Fibroblast of skin of abdomen (primary cell): Measurements from ENCODE around the gene NUDT12. TPM values are rescaled to one million over a fixed set of nuclear protein-coding genes. Genes with fewer than 3 reads are reported as not detected.

Experiments
- DNase-seq: peaks from one replicate; pipeline ENCODE4 v3.0.0-alpha.2; 2013
- polyA plus RNA-seq, 2 experiments: library from polyadenylated mRNA; unstranded; fragments of 120-200 nt; gene quantifications; one replicate each; pipeline ENCODE4 v1.2.1, GENCODE V29; 2013; ENCODE audit not compliant: insufficient read length in 2 of 2

The NUDT12 gene
- 7.4 TPM for polyA plus RNA-seq (2013, experiment 1 of 2; ENCODE audit: insufficient read length)
- polyA plus RNA-seq (2013, experiment 2 of 2; ENCODE audit: insufficient read length): 7.4 TPM

DNA sequence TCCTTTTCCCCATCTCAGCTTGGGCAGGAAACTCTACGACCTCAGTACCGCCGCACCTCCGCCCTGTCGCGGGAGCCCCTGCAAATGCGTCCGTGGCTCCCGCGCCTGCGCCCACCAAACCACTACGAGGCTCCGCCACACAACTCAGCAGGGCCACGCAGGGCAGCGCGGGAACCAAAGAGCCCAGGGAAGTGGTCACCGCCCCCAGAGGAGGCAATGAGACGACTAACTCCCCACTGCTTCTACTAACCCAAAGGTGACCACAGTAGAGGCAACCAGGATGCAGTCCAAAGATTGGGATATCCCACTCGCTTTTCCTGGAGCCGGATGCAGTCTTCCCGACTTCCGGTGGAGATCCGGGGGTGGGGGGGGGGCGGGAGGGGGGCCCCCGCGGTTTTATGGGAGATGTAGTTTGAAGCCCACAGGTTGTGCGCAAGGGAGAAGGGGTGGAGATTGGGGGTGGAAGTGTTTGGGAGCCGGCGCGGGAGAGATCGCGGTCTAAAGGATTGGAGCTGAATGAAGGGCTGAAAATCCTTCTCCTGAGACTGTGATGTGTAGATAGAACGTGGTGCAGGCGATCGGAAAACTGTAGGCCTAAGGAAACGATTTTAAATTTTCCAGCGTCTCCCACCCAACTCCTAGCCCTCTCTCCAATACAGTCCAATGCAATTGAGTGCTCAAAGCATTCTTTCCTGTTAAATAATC is at the start of gene NUDT12:
NUDT12 (minus strand) TSS at position 337 of the 705 bp plus-strand sequence. CDS start 2,541 bp downstream, outside the sequence.
- DNase-seq: peak; percentile 81

DNA sequence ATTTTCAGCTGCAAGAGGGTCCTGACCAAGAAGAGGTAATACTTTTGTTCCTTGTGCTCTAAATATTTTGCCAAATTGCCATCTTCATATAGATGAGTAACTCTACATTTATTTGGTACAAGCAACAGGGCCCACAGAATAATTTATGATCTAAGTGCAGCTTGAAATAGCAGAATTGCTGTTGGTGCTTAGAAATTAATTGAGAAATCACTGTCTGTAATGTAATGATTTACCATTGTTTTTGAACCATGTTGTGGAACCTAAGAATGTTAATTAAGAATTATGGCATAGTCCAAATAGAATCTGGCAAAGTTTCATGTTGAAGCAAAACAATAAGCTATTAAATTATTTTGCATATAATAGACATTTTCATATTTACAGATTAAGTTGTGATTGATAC is 44.8 kb upstream of the NUDT12 start:
- no peak for DNase-seq

DNA sequence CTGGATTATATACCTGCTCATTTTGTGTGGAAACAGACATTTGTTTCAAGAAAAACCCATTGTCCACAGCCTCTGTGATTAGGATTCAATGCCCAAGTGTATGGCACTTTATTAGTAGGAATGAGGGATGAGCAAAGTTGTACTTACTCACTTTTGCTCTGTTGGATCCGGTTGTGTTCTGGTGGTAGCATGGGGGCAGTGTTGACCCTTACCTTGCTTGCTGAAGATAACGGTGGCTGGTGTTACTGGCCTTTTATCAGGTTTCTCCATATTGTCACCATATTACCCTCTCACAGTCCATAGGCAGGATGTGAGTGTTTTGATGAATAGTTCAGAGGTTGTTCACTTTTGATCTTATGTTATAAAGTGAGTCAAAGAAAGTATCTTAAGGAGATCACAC is 42.7 kb upstream of the NUDT12 start:
- no peak for DNase-seq

DNA sequence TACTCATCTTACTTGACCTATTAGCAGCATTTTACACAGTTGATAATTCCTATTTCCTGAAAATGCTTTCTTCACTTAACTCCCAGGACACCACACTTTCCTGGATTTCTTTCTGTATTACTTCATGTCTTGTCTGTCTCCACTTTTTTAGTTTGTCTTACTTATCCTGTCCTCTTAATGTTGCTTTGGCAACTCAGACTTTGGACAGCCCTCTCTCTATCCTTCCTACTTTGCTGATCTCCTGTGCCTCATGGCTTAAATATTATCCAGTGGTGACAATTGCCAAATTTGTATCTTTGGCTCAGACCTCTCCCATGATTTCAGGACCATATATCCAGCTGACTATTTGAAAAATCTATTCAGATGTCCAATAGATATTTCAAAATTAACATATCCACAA is 39.8 kb upstream of the NUDT12 start:
- DNase-seq: no peak

DNA sequence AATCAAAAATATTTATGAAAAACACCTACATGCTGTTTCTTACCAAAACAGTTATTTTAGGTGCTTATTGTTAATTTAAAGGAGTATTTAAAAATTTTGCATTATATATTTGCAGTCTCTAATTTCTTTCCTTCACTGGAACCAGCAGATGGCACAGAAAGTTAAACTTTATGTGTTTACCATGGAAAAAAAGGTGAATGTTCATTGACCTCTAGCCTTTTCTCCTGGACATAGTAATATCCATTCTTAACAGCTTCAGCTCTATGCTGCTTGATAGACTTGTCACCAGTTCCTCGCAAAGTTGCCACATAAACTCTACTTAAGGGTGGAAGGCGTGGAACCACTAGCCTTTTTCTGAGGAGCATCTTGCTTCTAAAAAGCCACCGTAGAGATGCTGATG is 38.7 kb upstream of the NUDT12 start:
- DNase-seq: no peak

DNA sequence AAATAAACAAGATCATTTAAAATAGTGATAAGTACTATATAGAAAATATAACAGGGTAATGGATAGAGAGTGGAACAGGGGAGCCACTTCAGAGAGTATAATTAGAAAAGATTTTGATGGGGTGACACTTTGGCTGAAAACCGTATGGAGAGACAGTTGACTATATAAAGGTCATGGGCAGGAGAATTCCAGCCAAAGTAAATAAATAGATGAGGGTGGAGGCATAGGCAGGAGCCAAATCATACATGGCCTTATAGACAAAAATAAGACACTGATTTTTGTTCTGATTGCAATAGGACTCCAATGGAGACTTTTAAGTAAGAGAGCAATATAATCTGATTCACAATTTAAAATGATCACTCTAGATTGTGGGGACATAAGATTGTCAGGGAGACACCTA is 37.5 kb upstream of the NUDT12 start:
- no peak for DNase-seq

DNA sequence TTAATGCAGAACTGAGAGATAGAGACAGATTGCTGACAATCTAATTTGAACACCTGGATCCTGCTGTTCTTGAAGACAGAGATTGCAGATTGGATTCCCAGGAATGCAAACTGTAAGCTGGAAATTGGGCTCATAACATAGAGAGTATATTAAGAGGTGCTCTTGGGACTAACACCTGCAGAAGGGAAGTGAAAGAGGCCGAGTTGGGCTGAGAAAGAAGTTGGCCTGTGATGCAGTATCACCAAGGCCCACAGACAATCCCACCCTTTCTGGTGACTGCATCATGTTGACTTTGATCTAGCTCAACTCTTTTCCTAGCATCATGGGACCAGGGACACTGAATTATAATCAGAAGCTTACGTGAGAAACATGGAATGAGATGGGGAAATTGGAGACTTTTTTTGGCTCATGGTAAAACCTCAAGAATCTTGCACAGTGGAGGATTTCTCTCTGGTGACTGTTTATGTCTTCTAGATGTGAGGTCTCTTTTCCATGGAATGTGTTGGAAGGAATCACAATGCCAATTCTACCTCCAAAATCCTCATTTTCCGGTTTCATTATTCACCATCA is 36.5 kb upstream of the NUDT12 start:
- peak; percentile 60 for DNase-seq

DNA sequence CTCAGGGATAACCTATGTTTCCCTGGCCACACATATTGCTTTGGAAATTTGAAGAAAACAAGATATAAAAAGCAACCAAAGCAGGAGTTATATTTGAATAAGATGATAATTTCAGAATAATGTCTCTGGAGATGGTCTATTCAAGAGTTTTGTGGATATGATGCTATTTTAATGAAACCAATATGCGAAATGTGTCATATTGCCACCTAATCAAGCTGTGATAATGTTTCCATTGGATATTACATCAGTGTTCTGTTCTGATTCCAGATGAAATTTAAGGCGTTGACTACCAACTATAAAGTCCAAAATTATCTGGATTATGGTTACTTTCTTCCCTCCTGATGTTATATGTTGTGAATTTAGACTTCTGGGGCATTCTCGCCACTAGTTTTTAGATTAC is 27.6 kb upstream of the NUDT12 start:
- no peak for DNase-seq

DNA sequence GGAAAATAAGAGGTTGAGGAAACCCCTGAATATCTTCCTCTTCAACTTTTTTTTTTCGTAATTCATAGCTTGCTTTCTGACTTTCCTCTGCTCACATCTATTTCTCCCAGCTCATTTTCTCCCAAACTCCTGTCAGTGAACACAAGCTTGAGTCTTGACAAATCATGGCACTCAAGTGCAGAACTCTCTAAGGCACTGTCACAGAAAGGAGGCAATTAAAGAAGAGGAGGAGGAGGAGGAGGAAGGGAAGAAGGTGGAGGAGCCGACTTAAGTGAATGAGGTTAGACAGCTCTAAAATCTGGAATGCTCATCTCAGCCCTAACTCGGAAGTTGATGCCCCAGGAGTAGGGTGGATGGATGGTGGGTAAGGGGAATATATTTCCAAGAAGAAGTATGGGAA is 27.2 kb upstream of the NUDT12 start:
- no peak for DNase-seq

DNA sequence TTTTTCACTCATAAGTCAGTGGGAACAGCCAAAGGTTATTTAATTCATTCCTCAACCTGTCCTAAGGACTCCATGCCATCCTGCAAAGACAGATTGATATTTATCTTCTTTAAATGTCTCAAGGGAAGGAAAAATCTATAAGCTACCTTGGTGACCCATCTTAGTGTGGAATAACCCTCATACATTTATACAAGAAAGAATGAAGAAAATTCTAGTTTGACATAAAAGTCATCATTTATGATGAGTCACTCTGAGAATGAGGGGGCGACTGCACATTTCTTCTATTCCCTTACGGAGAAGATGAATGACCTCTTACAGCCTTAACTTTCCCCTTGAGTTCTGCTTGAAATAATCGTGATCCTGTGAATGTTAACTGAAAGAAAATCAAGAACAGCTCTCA is 26.8 kb upstream of the NUDT12 start:
- peak; percentile 64 for DNase-seq

DNA sequence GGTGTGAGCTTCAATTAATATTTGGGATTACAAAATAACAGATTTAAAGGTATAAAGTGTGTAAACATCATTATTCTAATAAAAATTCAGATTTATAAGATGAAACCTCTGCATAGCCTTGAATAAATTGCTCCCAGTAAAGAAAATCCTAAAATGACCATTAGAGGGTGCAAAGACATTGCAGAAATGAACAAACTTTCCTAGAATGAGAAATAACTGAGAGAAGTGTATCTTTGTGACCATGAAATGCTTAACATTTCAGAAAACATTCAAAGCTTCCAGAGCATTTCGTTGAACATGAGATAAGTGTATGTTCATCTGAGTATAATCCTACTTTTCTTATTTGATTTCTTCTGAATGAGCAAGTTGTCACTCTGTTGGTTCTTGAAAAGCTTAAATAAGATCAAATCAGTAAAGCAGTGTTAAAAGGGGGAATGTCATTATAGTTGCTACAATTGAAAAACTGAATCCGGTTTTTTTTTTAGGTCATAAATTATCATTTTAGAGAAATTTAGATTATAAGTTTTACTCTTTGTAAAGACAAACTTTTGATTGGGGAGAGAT is 24.7 kb upstream of the NUDT12 start:
- peak; percentile 47 for DNase-seq

DNA sequence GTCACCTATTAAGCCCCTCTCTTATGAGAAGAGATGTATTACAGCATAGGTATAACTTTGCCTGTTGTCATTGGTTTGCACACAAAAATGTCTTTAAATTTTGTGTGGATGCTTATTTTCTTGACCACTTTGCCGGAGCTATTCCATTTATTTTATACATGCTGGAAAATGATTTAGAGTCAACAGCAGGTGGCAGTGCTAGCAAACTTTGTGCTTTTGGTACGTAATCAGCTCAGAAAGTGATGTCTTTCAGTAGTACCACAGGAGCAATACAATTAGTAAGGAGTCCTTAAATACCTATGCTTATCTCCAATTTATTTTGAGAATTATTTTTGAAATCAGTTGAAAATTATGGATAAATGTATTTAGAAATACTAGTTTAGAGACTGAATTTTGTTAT is 19.8 kb upstream of the NUDT12 start:
- DNase-seq: peak; percentile 48

DNA sequence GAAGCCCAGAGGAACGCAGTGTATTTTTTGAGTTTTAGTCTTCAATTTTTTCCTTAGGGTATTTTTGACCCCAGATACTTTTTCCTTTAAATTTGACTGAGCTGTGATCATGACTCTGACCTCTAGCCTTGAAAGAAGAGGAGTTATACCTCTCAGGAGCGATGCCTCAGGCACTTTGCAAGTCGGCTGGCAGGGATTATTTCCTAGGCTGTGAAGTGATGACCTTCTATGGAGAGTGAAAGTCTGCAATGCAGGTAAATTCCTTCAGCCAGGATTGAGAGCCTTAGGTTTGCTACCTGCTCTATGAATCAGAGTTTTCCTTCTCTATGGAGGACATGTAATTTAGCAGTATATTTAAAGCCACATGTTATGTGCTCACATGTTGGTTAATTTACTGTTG is 10.8 kb upstream of the NUDT12 start:
- DNase-seq: no peak

DNA sequence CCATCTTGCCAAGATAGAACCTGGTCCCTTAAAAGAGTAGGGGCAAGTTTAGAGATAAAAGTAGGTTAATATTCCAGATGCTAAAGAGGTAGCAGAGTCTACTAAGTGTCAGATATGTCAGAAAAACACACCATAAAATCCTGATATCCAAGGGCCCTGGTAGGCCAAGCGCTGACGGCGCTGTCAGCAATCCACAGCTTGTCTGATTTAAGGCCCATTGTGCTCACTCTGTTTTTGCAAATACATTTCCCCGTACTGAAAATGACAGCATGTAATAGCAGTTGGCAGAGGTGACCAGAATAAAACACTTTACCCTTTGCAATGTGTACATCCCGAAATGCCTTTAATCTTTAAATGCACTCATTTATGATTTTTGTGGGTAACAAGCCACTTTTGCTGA is 9.9 kb upstream of the NUDT12 start:
- DNase-seq: no peak

DNA sequence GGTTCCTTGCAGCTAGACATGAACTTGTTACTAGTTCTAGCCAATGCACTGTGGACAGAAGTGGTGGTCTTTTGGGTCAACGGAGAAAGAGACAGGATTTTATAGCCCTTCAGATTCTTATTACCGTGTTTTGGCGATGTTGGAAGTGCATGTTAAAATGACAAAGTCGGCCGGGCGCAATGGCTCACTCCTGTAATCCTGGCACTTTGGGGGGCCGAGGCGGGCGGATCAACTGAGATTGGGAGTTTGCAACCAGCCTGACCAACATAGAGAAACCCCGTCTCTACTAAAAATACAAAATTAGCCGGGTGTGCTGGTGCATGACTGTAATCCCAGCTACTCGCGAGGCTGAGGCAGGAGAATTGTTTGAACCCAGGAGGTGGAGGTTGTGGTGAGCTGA is 9.1 kb upstream of the NUDT12 start:
- DNase-seq: no peak

DNA sequence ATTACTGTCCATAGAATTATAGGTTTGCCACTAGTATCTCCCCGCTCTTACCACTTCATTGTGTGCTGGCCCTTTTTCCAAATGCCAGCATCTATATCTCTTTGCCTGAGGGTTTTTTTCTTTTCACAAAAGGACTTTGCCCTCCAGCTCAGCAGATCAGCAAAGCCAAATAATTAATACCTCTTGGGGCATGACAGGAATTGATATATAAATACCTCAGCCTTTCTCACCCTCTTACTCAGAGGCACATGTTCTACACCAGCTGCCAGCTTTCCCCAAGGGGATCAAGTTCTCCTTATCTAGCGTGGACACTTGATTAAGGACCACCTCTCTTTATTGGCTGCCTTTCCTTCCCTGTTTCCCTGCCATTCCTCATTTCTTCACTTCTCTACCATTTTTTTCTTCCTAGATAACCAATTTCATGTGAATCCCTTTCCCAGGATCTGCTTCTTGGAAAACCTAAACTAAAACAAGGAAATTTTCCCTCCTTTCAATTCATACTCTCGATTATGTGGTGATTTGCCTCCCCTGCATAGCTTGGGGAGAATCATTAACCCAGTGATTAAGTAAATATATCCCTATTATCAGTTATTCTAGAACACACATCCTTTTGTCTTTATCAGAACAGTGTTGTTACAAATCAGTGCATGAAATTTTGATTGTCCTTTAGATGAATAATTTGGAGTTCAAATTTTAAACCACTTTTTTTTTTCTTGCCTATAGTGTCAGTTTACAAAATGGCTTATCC is 6.9 kb upstream of the NUDT12 start:
- no peak for DNase-seq

DNA sequence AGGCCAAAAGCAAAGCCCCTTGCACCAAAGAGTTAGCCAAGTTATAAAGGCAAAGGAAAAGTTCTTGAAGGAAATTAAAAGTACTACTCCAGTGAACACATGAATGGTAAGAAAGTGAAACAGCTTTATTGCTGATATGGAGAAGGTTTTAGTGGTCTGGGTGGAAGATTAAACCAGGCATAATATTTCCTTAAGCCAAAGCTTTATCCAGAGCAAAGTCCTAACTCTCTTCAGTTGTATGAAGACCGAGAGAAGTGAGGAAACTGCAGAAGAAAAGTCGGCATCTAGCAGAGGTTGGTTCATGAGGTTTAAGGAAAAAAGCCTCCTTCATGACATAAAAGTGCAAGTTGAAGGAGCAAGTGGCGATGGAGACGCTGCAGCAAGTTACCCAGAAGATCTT is 3.1 kb upstream of the NUDT12 start:
- DNase-seq: no peak

DNA sequence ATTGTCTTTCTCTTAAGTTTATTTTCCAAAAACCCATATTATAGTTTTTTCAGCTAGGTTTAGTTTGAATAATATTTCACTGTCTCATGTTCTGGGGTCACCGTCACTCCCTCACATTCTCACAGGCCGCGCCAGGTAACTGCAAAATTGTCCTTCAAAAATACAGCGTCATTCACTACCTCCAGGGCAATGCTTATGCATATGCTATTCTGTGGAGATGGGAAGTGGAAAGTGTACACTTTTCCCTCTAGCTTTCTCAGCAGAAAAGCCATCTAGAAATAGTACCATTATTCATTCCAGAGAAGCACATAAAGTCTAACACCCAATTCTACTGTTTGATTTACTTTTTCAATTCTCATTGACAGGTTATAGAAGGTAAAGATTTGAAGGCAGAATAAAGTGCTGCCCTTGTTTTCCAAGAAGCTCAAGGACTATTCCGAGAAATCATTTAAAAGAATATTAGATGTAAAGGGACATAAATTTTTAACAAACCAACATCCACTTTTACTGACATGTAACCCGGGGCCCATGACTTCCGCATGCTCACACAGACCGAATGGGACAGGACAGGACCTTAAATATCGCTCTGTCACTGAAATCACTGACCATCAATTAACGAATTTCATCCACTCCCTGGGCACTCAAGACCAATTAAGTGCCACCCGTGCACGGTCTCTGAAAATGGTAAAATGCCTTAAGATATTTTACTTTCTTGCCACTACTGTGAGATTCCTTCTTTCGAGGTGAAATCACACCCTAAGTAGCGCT is 720 bp downstream of the NUDT12 start:
- DNase-seq: no peak

DNA sequence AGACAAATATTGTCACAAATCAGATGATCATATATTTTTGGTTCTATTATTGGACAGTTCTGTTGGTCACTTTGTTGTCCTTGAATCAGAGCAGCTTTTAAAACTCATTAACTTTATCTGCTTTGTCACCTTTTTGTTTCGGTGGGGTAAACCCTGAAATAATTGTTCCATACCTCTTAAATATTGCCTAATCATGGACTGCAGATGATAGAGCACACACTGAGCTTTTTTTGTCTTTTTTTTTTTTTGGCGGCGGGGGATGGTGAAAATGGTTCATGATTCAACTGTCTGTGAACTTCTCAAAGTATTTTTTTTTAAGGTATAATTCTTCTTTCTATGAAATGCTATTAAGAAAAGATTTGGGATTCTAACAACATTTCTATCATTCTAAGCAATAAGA is 1.8 kb downstream of the NUDT12 start:
- DNase-seq: no peak

DNA sequence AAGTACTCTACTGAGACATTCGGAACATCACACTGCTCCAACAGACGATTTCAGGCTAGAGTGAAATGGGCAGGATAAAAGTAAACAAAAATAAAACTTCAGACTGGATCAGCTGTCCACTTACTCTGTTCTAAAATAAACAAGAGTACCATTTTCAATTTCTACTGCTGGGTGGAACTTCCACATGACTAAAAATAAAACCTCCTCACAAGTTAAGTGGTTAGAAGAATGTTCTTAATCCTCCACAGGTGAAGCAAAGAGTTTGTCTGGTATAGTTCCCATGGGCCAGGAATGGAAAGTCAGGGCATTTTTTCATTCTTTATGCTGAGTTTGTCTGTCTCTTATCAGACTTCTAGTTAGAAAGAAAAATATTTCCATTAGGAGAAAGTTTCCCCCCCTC is 15.7 kb downstream of the NUDT12 start:
- no peak for DNase-seq

DNA sequence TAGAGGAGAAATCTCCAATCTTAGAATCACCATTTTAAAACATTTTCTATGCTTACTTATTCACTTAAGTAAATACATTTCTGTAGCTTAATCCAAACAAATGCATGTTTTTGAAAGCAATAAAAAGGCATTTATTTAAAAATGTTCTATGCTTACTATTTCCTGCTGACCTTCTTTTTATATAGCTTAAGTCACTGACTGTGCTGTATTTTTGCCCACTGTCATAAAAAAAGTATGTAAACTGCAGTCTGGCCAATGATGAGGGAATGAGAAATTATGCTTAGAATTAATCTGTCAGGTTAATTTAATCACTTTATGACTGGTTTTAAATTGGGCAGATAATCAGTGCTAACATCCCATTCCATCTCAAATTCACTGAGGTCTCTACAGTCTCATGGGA is 20.1 kb downstream of the NUDT12 start:
- no peak for DNase-seq

DNA sequence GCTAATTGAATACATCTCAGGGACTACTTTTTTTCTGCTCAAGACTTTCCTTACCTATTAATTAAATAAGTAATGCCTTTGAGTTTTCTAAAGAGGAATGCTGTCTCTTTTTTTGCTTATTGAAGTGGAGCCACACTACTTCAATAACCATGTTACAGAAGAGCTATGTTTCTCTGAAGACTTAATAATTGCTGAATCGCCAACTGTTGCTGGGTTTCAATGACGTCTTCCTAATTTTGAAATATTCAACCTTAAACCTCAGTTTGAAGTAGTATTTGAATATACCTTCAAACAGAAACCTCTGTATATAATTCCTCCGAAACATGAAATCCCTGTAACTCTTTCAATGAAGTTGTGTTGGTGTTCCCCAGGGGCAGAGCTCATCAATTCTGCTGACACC is 21.0 kb downstream of the NUDT12 start:
- DNase-seq: no peak

DNA sequence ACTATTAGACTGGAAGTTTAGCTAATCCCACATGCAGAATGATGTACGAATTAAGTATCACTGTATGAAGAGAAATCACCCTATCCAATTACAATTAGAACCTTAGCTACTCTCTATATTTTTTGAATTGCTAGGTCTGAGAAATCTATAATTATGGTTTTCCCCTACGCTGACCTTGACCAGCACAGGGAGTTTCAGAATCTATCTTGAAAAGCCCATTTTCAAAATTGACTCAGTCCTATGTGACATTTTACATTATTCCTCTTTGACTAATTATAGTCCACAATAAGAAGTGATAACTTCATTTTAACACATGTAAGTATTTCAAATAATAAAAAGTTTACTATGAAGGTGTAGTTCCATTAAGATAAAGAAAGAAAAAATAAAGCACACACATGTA is 21.5 kb downstream of the NUDT12 start:
- no peak for DNase-seq
